K562 (cell line): ENCODE measurements around the gene IDUA. TPM values are rescaled to one million over a fixed set of nuclear protein-coding genes. Genes with fewer than 3 reads are reported as not detected.

Experiments used
- DMBX1 ChIP-seq: fragments of 250-450 bp; sonication (Bioruptor Pico); IDR thresholded peaks from 2 replicates; pipeline ENCODE4 v1.8.0; 2022; ENCODE audit warnings: inconsistent platforms, mild to moderate bottlenecking, moderate library complexity, borderline replicate concordance
- FOS ChIP-seq: IDR thresholded peaks from 3 replicates; pipeline ENCODE4 v1.6.1; 2011; ENCODE audit not compliant: insufficient read length; ENCODE audit errors: extremely low read depth
- GABPB2 ChIP-seq: fragments of 250-450 bp; sonication (Bioruptor Pico); conservative IDR thresholded peaks from 2 replicates; pipeline ENCODE4 v1.5.1; 2021; ENCODE audit warnings: mild to moderate bottlenecking
- KHSRP ChIP-seq: fragments of 450-650 bp; IDR thresholded peaks from 2 replicates; pipeline ENCODE4 v1.6.1; 2017
- MAFK ChIP-seq: IDR thresholded peaks from 2 replicates; pipeline ENCODE4 v1.6.1; 2011; ENCODE audit warnings: low read length, improper control_type of control experiment
- PCBP2 ChIP-seq: fragments of 200-400 bp; formaldehyde crosslinking; IDR thresholded peaks from 2 replicates; pipeline ENCODE4 v1.6.1; 2018; ENCODE audit warnings: low read length, low read depth, mild to moderate bottlenecking, moderate library complexity; ENCODE audit not compliant: poor library complexity, severe bottlenecking
- PHTF2 ChIP-seq: fragments of 250-450 bp; sonication (Bioruptor Pico); IDR thresholded peaks from 2 replicates; pipeline ENCODE4 v1.5.0; 2021; ENCODE audit warnings: mild to moderate bottlenecking
- POLR2AphosphoS5 ChIP-seq: IDR thresholded peaks from 2 replicates; pipeline ENCODE4 v1.6.1; 2011; ENCODE audit warnings: mild to moderate bottlenecking, low read depth, low read length, moderate library complexity; ENCODE audit not compliant: control insufficient read depth, insufficient read depth
- SETDB1 ChIP-seq: IDR thresholded peaks from one replicate; pipeline ENCODE4 v1.6.1; 2012; ENCODE audit warnings: low read length, control low read depth, inconsistent platforms
- TCF3 ChIP-seq: sonication (generic); formaldehyde crosslinking; IDR thresholded peaks from 2 replicates; pipeline ENCODE4 v1.4.0; 2020; ENCODE audit warnings: mild to moderate bottlenecking, missing genetic modification reagents
- ZC3H11A ChIP-seq: IDR thresholded peaks from 2 replicates; pipeline ENCODE4 v1.6.1; 2012; ENCODE audit warnings: low read depth, low read length, improper control_type of control experiment
- ZNF277 ChIP-seq: fragments of 250-450 bp; sonication (Bioruptor Pico); IDR thresholded peaks from 2 replicates; pipeline ENCODE4 v1.8.0; 2022; ENCODE audit warnings: inconsistent platforms, mild to moderate bottlenecking, moderate library complexity, borderline replicate concordance
- ZNF551 ChIP-seq: fragments of 250-450 bp; sonication (Bioruptor Pico); IDR thresholded peaks from 2 replicates; pipeline ENCODE4 v1.5.0; 2021; ENCODE audit warnings: mild to moderate bottlenecking, moderate library complexity
- ZNF583 ChIP-seq: fragments of 250-450 bp; sonication (Bioruptor Pico); IDR thresholded peaks from 2 replicates; pipeline ENCODE4 v1.4.0; 2020
- ZNF584 ChIP-seq: fragments of 200-800 bp; sonication (Bioruptor generic); IDR thresholded peaks from 2 replicates; pipeline ENCODE4 v1.6.1; 2016; ENCODE audit warnings: low read depth, mild to moderate bottlenecking, missing genetic modification characterization, missing compliant biosample characterization
- polyA plus RNA-seq, 8 experiments: library from polyadenylated mRNA; depleted of rRNA in 4 of 8; stranded (reverse) in 5 of 8; unstranded in 3 of 8; fragments of >200 nt; fragmentation: Nextera tagmentation in 2 of 8; fragmentation: Illumina TruSeq in 1 of 8; extraction: Ambion mirVana in 2 of 8; extraction: Trizol in 1 of 8; gene quantifications; 2 replicates each; pipeline versions ENCODE4 v1.2.1 to v1.2.3, GENCODE V29; 2011 to 2014; ENCODE audit warnings: inconsistent platforms in 1 of 8, missing spikeins in 1 of 8
- total RNA-seq, 7 experiments: library from RNA; depleted of rRNA in 6 of 7; stranded (reverse); fragments of >200 nt in 6 of 7; fragmentation: Illumina TruSeq in 2 of 7; extraction: Trizol in 2 of 7; gene quantifications; 2 replicates each; pipeline versions ENCODE4 v1.2.1 to v1.2.3, GENCODE V29; 2011 to 2021; ENCODE audit warnings: low replicate concordance in 1 of 7
- TF ChIP-seq, protein P1 (sequence below): fragments of 250-450 bp; sonication (Bioruptor Pico); IDR thresholded peaks from 2 replicates; pipeline ENCODE4 v1.5.0; 2021
- TF ChIP-seq, protein P2 (sequence below), 2 experiments: fragments of 450-650 bp in 1 of 2; sonication (generic) in 1 of 2; formaldehyde crosslinking in 1 of 2; IDR thresholded peaks; 2 replicates each; pipeline versions ENCODE4 v1.7.1 to v1.9.0; 2016 to 2022; ENCODE audit warnings: inconsistent platforms in 1 of 2, mild to moderate bottlenecking in 1 of 2, missing genetic modification reagents in 1 of 2

The IDUA gene
- total and polyA plus RNA-seq, 9 of the 15 experiments (the other 6 are each of a cell fraction or from before 2014, with no cell fraction given) = 0.04 to 16.1 (median 1.2) TPM

DNA sequence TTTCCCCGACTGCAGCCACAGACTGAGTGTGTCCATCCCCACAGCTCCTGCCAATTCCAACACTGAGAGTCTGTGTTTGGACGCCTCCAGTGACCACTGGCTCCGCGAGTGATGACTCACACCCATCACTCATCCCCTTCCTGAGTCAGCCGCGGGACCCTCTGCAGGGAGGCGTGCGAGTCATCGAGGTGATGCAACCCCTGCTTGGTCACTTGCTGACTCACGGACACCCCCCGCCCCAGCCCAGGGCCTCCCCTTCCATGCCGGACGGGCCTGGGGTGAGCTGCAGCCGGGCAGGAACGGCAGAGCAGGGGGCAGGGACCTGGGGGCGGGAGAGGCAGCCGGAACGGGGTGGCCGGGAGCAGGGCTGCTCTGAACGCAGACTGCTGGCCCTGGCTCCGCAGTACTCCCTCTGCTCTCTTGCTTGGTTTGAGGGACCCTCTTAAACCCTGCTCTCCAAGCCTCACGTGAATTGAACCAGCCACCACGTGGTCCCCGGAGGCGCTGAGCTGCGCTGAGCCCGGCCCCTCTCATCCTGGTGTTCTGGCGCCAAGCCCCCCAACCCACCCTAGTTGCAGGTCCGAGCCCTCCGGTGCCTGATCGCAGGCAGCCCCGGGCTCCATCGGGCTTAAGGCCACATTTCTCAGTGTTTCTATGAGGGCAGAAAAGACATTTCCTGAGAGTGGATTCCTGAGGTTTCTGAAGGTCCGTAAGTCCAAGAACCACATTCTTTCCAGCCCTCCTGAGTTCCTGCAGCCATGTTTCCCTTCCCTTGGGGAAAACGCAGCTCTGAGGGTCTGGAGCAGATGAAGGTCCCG lies 57.0 kb downstream of the IDUA start (continued):
- peak; percentile 63 for TF ChIP-seq TCF3
- TF ChIP-seq POLR2AphosphoS5 = peak; percentile 42; the same call in 1 of the 2 replicates
- TF ChIP-seq MAFK = peak; percentile 87
- 0 out of 2 replicates have a peak, but pooled peaks have one; percentile 50 for TF ChIP-seq ZC3H11A
- TF ChIP-seq ZNF584 (CRISPR knock-in tag) = no peak; the same call in 1 of the 2 replicates
- peak; percentile 90 for TF ChIP-seq DMBX1 (CRISPR knock-in tag)
- TF ChIP-seq ZNF583 (CRISPR knock-in tag) = 0 out of 2 replicates have a peak, but pooled peaks have one; percentile 7
- no peak for TF ChIP-seq PCBP2
- no peak for TF ChIP-seq SETDB1
- TF ChIP-seq FOS = peak; percentile 89
- TF ChIP-seq ZNF551 (CRISPR knock-in tag) = no peak
- TF ChIP-seq ZNF277 = no peak
- TF ChIP-seq KHSRP = no peak
- TF ChIP-seq PHTF2 (CRISPR knock-in tag) = no peak
- TF ChIP-seq, protein P1, sequence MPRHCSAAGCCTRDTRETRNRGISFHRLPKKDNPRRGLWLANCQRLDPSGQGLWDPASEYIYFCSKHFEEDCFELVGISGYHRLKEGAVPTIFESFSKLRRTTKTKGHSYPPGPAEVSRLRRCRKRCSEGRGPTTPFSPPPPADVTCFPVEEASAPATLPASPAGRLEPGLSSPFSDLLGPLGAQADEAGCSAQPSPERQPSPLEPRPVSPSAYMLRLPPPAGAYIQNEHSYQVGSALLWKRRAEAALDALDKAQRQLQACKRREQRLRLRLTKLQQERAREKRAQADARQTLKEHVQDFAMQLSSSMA = no peak
- TF ChIP-seq, protein P2, sequence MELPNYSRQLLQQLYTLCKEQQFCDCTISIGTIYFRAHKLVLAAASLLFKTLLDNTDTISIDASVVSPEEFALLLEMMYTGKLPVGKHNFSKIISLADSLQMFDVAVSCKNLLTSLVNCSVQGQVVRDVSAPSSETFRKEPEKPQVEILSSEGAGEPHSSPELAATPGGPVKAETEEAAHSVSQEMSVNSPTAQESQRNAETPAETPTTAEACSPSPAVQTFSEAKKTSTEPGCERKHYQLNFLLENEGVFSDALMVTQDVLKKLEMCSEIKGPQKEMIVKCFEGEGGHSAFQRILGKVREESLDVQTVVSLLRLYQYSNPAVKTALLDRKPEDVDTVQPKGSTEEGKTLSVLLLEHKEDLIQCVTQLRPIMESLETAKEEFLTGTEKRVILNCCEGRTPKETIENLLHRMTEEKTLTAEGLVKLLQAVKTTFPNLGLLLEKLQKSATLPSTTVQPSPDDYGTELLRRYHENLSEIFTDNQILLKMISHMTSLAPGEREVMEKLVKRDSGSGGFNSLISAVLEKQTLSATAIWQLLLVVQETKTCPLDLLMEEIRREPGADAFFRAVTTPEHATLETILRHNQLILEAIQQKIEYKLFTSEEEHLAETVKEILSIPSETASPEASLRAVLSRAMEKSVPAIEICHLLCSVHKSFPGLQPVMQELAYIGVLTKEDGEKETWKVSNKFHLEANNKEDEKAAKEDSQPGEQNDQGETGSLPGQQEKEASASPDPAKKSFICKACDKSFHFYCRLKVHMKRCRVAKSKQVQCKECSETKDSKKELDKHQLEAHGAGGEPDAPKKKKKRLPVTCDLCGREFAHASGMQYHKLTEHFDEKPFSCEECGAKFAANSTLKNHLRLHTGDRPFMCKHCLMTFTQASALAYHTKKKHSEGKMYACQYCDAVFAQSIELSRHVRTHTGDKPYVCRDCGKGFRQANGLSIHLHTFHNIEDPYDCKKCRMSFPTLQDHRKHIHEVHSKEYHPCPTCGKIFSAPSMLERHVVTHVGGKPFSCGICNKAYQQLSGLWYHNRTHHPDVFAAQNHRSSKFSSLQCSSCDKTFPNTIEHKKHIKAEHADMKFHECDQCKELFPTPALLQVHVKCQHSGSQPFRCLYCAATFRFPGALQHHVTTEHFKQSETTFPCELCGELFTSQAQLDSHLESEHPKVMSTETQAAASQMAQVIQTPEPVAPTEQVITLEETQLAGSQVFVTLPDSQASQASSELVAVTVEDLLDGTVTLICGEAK (IDR thresholded peaks at IDR 0.05) = 0 out of 2 replicates have a peak, but pooled peaks have one; percentile 47
- TF ChIP-seq, protein P2 (CRISPR knock-in tag; IDR thresholded peaks at IDR 0.05) = no peak; the same call in 1 of the 2 replicates
- no peak for TF ChIP-seq GABPB2 (CRISPR knock-in tag)
